Liver (tissue), 9 donors: ENCODE results near the gene BNC2. TPM values are rescaled to one million over a fixed set of nuclear protein-coding genes. Genes with fewer than 3 reads are reported as not detected.

Experiments
- DNase-seq: peaks from one replicate; pipeline ENCODE4 v3.0.0-alpha.2; 2017; ENCODE audit warnings: low spot score
- H3K27ac ChIP-seq, 2 donors: one replicate each; pipeline ENCODE4 v1.7.0; 2013; ENCODE audit warnings: inconsistent platforms in 2 of 2, low read length in 2 of 2, control low read depth in 1 of 2, low read depth in 1 of 2, mild to moderate bottlenecking in 1 of 2
- H3K27me3 ChIP-seq, 4 donors: one replicate each; pipeline versions ENCODE4 v1.6.1 to v1.7.0; 2013; ENCODE audit warnings: low read length in 3 of 4, inconsistent platforms in 1 of 4, mild to moderate bottlenecking in 1 of 4, moderate library complexity in 1 of 4; ENCODE audit not compliant: control insufficient read depth in 4 of 4, insufficient read depth in 4 of 4
- H3K36me3 ChIP-seq, 4 donors: one replicate each; pipeline versions ENCODE4 v1.6.1 to v1.7.0; 2013; ENCODE audit warnings: low read length in 3 of 4, mild to moderate bottlenecking in 3 of 4, low read depth in 1 of 4, moderate library complexity in 1 of 4; ENCODE audit not compliant: control insufficient read depth in 4 of 4, insufficient read depth in 3 of 4
- H3K4me1 ChIP-seq, 4 donors: one replicate each; pipeline versions ENCODE4 v1.6.1 to v1.7.0; 2013; ENCODE audit warnings: low read length in 3 of 4, mild to moderate bottlenecking in 3 of 4, moderate library complexity in 1 of 4; ENCODE audit not compliant: control insufficient read depth in 4 of 4, insufficient read depth in 4 of 4
- H3K4me3 ChIP-seq, 3 donors: one replicate each; pipeline versions ENCODE4 v1.6.1 to v1.7.0; 2013; ENCODE audit warnings: low read length in 3 of 3, control low read depth in 1 of 3, low read depth in 1 of 3, mild to moderate bottlenecking in 1 of 3
- H3K9ac ChIP-seq, 2 donors: one replicate each; pipeline ENCODE4 v1.7.0; 2013; ENCODE audit warnings: low read length in 2 of 2, mild to moderate bottlenecking in 2 of 2, moderate library complexity in 2 of 2, control low read depth in 1 of 2, low read depth in 1 of 2
- H3K9me3 ChIP-seq, 4 donors: one replicate each; pipeline versions ENCODE4 v1.6.1 to v1.7.0; 2013; ENCODE audit warnings: low read length in 3 of 4; ENCODE audit not compliant: control insufficient read depth in 4 of 4
- EGR1 ChIP-seq, 2 donors: IDR thresholded peaks; 2 replicates each; pipeline ENCODE4 v1.6.1; 2016 to 2018; ENCODE audit warnings: antibody characterized with exemption in 2 of 2, low read depth in 2 of 2
- FOXA1 ChIP-seq: IDR thresholded peaks from 2 replicates; pipeline ENCODE4 v1.6.1; 2016; ENCODE audit warnings: antibody characterized with exemption
- FOXA2 ChIP-seq: IDR thresholded peaks from 2 replicates; pipeline ENCODE4 v1.6.1; 2016; ENCODE audit warnings: antibody characterized with exemption
- GABPA ChIP-seq, 2 donors: IDR thresholded peaks in 1 of 2; conservative IDR thresholded peaks in 1 of 2; 2 replicates each; pipeline ENCODE4 v1.6.1; 2016; ENCODE audit warnings: antibody characterized with exemption in 2 of 2, mild to moderate bottlenecking in 1 of 2, moderate library complexity in 1 of 2
- HNF4A ChIP-seq, 2 donors: conservative IDR thresholded peaks; 2 replicates each; pipeline ENCODE4 v1.6.1; 2016; ENCODE audit warnings: antibody characterized with exemption in 2 of 2, mild to moderate bottlenecking in 2 of 2
- HNF4G ChIP-seq: IDR thresholded peaks from 2 replicates; pipeline ENCODE4 v1.6.1; 2016; ENCODE audit warnings: antibody characterized with exemption
- JUND ChIP-seq, 2 donors: IDR thresholded peaks; 2 replicates each; pipeline ENCODE4 v1.6.1; 2016; ENCODE audit warnings: antibody characterized with exemption in 2 of 2
- NR2F2 ChIP-seq: IDR thresholded peaks from 2 replicates; pipeline ENCODE4 v1.6.1; 2016; ENCODE audit warnings: antibody characterized with exemption
- RAD21 ChIP-seq, 2 donors: IDR thresholded peaks; 2 replicates each; pipeline ENCODE4 v1.6.1; 2016; ENCODE audit warnings: antibody characterized with exemption in 2 of 2, mild to moderate bottlenecking in 2 of 2
- RXRA ChIP-seq, 2 donors: IDR thresholded peaks; 2 replicates each; pipeline ENCODE4 v1.6.1; 2017 to 2018; ENCODE audit warnings: antibody characterized with exemption in 2 of 2, mild to moderate bottlenecking in 1 of 2
- SP1 ChIP-seq: IDR thresholded peaks from 2 replicates; pipeline ENCODE4 v1.6.1; 2018; ENCODE audit warnings: antibody characterized with exemption, mild to moderate bottlenecking
- TAF1 ChIP-seq: conservative IDR thresholded peaks from 2 replicates; pipeline ENCODE4 v1.6.1; 2016; ENCODE audit warnings: antibody characterized with exemption, mild to moderate bottlenecking
- YY1 ChIP-seq: IDR thresholded peaks from 2 replicates; pipeline ENCODE4 v1.6.1; 2016; ENCODE audit warnings: antibody characterized with exemption, mild to moderate bottlenecking
- WGBS: extraction: QIAGEN DNeasy Blood & Tissue Kit; methylation state at CpG from one replicate; pipeline ENCODE4 v1.1.7; 2013; 5-methylcytosine and 5-hydroxymethylcytosine counted together
- polyA plus RNA-seq, 2 donors: library from polyadenylated mRNA; stranded (reverse) in 1 of 2; unstranded in 1 of 2; fragments of 200-250 nt in 1 of 2; fragments of >200 nt in 1 of 2; fragmentation: Nextera tagmentation in 1 of 2; extraction: Ambion mirVana in 1 of 2; gene quantifications; one replicate each; pipeline versions ENCODE4 v1.2.1 to v1.2.3, GENCODE V29; 2013 to 2015
- total RNA-seq, 2 donors: library from RNA; depleted of rRNA; stranded (reverse); fragments of >200 nt; gene quantifications; one replicate each; pipeline ENCODE4 v1.2.3, GENCODE V29; 2014
- TF ChIP-seq, protein P1 (sequence below): IDR thresholded peaks from 2 replicates; pipeline ENCODE4 v1.6.1; 2016; ENCODE audit warnings: antibody characterized with exemption
- TF ChIP-seq, protein P2 (sequence below): IDR thresholded peaks from 2 replicates; pipeline ENCODE4 v1.6.1; 2016; ENCODE audit warnings: antibody characterized with exemption
- TF ChIP-seq, protein P3 (sequence below): fragments of 150-350 bp; IDR thresholded peaks from 2 replicates; pipeline ENCODE4 v1.5.1; 2017; ENCODE audit warnings: improper control_type of control experiment, low read depth, low read length; ENCODE audit not compliant: missing input control
- TF ChIP-seq, protein P4 (sequence below): IDR thresholded peaks from 2 replicates; pipeline ENCODE4 v1.6.1; 2016; ENCODE audit warnings: antibody characterized with exemption, mild to moderate bottlenecking
- TF ChIP-seq, protein P5 (sequence below): IDR thresholded peaks from 2 replicates; pipeline ENCODE4 v1.6.1; 2016; ENCODE audit warnings: antibody characterized with exemption
- donor health status: healthy.
- donor health status: healthy.
- donor health status: healthy.
- donor health status: healthy.
- donor health status: healthy.

The BNC2 gene
- total and polyA plus RNA-seq, 4 donors = 0.07 to 0.67 (median 0.08) TPM

DNA sequence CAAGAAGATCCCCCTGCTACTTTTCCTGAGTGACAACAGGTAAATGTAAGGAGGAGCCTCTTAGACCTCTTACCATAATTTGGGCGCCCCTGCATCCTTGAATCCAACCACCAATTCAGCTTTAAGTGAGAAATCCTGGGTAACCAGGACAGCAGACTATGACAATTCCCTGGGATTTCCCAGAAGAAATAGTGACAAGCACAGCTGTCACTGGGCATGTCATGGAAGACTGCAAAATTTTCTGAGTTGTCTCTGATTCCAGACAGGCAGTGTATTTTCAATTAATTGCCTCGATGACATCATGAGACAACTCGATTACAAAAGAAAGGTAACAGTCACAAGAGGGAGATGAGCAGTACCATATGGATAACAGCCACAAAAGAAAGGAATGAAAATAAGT lies 256.9 kb downstream of the BNC2 start:
- Histone ChIP-seq H3K27ac (no peak overlapping the region), H3K4me1 (no peaks in the 10 kb centered on the region), H3K9me3 (no peaks in the 10 kb centered on the region), H3K9ac (no peak overlapping the region), H3K27me3 (no peaks in the 10 kb centered on the region), H3K4me3 (no peak overlapping the region), H3K36me3 (no peaks in the 10 kb centered on the region)
- TF ChIP-seq, protein P1, sequence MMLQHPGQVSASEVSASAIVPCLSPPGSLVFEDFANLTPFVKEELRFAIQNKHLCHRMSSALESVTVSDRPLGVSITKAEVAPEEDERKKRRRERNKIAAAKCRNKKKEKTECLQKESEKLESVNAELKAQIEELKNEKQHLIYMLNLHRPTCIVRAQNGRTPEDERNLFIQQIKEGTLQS = no peak
- DNase-seq = no peak
- WGBS = 60% methylated on average over 3 of the region's 3 CpGs

DNA sequence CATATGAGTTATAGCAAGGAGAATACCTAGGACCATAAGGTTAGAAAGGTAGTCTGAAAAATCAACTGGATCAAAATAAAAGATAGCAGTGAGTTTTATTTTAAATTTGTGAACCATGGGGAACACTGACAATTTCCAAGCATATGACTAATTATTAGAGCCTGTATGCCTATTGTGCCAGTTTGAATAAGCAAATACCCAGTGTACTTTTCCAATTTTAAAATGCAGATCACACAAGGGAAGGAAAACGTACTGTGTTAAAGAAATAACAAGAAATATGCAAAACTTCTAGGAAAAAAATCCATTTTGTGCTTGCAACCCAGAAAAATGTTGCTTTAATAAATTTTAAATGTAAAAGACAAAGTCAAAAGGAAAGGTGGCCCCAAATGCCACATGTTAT lies 257.4 kb downstream of the BNC2 start:
- 67% methylated on average over 1 of the region's 1 CpG for WGBS
- Histone ChIP-seq H3K27me3 (no peaks in the 10 kb centered on the region), H3K9ac (no peak overlapping the region), H3K36me3 (no peaks in the 10 kb centered on the region), H3K9me3 (no peaks in the 10 kb centered on the region), H3K4me1 (no peaks in the 10 kb centered on the region), H3K27ac (no peak overlapping the region), H3K4me3 (no peak overlapping the region)
- no peak for DNase-seq
- TF ChIP-seq NR2F2 (no peak), JUND (IDR thresholded peaks at IDR 0.05) (no peak), TAF1 (no peak), RXRA (IDR thresholded peaks at IDR 0.05) (no peak), HNF4A (conservative IDR thresholded peaks at IDR 0.05) (no peak), HNF4G (no peak), YY1 (no peak), EGR1 (IDR thresholded peaks at IDR 0.05; ENCODE audit: low read depth in 2 of 2) (no peak)
- TF ChIP-seq, protein P2, sequence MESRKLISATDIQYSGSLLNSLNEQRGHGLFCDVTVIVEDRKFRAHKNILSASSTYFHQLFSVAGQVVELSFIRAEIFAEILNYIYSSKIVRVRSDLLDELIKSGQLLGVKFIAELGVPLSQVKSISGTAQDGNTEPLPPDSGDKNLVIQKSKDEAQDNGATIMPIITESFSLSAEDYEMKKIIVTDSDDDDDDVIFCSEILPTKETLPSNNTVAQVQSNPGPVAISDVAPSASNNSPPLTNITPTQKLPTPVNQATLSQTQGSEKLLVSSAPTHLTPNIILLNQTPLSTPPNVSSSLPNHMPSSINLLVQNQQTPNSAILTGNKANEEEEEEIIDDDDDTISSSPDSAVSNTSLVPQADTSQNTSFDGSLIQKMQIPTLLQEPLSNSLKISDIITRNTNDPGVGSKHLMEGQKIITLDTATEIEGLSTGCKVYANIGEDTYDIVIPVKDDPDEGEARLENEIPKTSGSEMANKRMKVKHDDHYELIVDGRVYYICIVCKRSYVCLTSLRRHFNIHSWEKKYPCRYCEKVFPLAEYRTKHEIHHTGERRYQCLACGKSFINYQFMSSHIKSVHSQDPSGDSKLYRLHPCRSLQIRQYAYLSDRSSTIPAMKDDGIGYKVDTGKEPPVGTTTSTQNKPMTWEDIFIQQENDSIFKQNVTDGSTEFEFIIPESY = no peak

DNA sequence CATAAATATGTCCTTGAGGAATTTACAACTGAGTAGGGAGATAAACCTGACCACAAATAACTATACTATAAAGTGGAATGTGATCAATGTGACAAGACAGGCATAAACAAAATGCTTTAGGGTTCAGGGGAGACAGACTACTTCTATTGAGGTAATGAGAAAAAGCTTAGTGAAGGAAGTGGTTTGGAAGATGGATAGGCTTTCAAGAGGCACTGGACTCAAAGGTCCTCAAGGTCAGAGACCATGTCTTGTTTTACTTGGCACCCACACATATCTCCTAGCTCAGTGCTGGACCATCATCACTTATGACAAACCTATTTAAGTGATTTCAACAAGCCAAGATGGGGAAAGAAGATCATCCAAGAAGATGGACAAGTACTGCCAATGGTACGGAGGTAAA lies 257.8 kb downstream of the BNC2 start:
- no peak for DNase-seq
- Histone ChIP-seq H3K4me3 (no peak overlapping the region), H3K36me3 (no peaks in the 10 kb centered on the region), H3K9me3 (no peaks in the 10 kb centered on the region), H3K27me3 (no peaks in the 10 kb centered on the region), H3K9ac (no peak overlapping the region), H3K4me1 (no peaks in the 10 kb centered on the region), H3K27ac (no peak overlapping the region)
- TF ChIP-seq HNF4A (conservative IDR thresholded peaks at IDR 0.05) (no peak), SP1 (no peak), HNF4G (no peak), EGR1 (IDR thresholded peaks at IDR 0.05; ENCODE audit: low read depth in 2 of 2) (no peak), FOXA2 (no peak), RAD21 (IDR thresholded peaks at IDR 0.05) (no peak), RXRA (IDR thresholded peaks at IDR 0.05) (no peak), YY1 (no peak), NR2F2 (no peak), FOXA1 (no peak), JUND (IDR thresholded peaks at IDR 0.05) (no peak), GABPA (IDR thresholded peaks at IDR 0.05 in 1 of 2, conservative IDR thresholded peaks at IDR 0.05 in 1 of 2) (no peak), TAF1 (no peak)
- TF ChIP-seq, protein P3, sequence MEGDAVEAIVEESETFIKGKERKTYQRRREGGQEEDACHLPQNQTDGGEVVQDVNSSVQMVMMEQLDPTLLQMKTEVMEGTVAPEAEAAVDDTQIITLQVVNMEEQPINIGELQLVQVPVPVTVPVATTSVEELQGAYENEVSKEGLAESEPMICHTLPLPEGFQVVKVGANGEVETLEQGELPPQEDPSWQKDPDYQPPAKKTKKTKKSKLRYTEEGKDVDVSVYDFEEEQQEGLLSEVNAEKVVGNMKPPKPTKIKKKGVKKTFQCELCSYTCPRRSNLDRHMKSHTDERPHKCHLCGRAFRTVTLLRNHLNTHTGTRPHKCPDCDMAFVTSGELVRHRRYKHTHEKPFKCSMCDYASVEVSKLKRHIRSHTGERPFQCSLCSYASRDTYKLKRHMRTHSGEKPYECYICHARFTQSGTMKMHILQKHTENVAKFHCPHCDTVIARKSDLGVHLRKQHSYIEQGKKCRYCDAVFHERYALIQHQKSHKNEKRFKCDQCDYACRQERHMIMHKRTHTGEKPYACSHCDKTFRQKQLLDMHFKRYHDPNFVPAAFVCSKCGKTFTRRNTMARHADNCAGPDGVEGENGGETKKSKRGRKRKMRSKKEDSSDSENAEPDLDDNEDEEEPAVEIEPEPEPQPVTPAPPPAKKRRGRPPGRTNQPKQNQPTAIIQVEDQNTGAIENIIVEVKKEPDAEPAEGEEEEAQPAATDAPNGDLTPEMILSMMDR = no peak
- TF ChIP-seq, protein P4, sequence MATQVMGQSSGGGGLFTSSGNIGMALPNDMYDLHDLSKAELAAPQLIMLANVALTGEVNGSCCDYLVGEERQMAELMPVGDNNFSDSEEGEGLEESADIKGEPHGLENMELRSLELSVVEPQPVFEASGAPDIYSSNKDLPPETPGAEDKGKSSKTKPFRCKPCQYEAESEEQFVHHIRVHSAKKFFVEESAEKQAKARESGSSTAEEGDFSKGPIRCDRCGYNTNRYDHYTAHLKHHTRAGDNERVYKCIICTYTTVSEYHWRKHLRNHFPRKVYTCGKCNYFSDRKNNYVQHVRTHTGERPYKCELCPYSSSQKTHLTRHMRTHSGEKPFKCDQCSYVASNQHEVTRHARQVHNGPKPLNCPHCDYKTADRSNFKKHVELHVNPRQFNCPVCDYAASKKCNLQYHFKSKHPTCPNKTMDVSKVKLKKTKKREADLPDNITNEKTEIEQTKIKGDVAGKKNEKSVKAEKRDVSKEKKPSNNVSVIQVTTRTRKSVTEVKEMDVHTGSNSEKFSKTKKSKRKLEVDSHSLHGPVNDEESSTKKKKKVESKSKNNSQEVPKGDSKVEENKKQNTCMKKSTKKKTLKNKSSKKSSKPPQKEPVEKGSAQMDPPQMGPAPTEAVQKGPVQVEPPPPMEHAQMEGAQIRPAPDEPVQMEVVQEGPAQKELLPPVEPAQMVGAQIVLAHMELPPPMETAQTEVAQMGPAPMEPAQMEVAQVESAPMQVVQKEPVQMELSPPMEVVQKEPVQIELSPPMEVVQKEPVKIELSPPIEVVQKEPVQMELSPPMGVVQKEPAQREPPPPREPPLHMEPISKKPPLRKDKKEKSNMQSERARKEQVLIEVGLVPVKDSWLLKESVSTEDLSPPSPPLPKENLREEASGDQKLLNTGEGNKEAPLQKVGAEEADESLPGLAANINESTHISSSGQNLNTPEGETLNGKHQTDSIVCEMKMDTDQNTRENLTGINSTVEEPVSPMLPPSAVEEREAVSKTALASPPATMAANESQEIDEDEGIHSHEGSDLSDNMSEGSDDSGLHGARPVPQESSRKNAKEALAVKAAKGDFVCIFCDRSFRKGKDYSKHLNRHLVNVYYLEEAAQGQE = no peak
- TF ChIP-seq, protein P1 = no peak
- TF ChIP-seq, protein P5, sequence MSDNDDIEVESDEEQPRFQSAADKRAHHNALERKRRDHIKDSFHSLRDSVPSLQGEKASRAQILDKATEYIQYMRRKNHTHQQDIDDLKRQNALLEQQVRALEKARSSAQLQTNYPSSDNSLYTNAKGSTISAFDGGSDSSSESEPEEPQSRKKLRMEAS = no peak
- TF ChIP-seq, protein P2 = no peak
- WGBS = 91% methylated on average over 1 of the region's 1 CpG
